ENCODE results near the gene YIPF7. TPM values are rescaled to one million over a fixed set of nuclear protein-coding genes. Genes with fewer than 3 reads are reported as not detected.

Gene YIPF7
- total RNA-seq, 1 experiment from 2014 or later, result not detected

- Histone ChIP-seq H2AK5ac (ENCODE audit: insufficient read length, low read length) (no peak overlapping the region), H4K8ac (replicated peaks; ENCODE audit: insufficient read length, low read depth, low read length) (no peak overlapping the region), H4K20me1 (ENCODE audit: control insufficient read depth, insufficient read depth, insufficient read length) (no peaks in the 10 kb centered on the region), H3T11ph (ENCODE audit: low read length) (no peak overlapping the region), H3K9me3 (ENCODE audit: control insufficient read depth, low read depth, low read length) (no peaks in the 10 kb centered on the region), H3K9ac (ENCODE audit: extremely low read depth, insufficient read length, low read length) (no peak overlapping the region), H3K18ac (ENCODE audit: insufficient read length, low read depth, low read length) (no peak overlapping the region), H3K23me2 (ENCODE audit: insufficient read length, low read depth, low read length, poor library complexity, severe bottlenecking) (no peaks in the 10 kb centered on the region), H2BK12ac (ENCODE audit: insufficient read length, low read depth, low read length) (no peak overlapping the region), H3K23ac (ENCODE audit: insufficient read length, low read depth, low read length) (no peak overlapping the region), H3K4me2 (ENCODE audit: insufficient read depth, insufficient read length, low read length) (no peak overlapping the region), H2BK120ac (ENCODE audit: low read depth, low read length, poor library complexity, severe bottlenecking) (no peak overlapping the region), H3K27ac (ENCODE audit: insufficient read length, low read depth, low read length) (no peak overlapping the region), H2BK20ac (ENCODE audit: low read depth, low read length, poor library complexity, severe bottlenecking) (no peak overlapping the region), H2AFZ (ENCODE audit: low read length) (no peak overlapping the region), H3K79me1 (ENCODE audit: insufficient read depth, low read depth, low read length, poor library complexity, severe bottlenecking) (no peaks in the 10 kb centered on the region), H3K56ac (ENCODE audit: insufficient read length, low read depth, low read length) (no peak overlapping the region), H3K27me3 (ENCODE audit: insufficient read depth, low read length) (no peaks in the 10 kb centered on the region), H2BK15ac (ENCODE audit: low read depth, low read length) (no peak overlapping the region), H2BK5ac (ENCODE audit: insufficient read length, low read length) (no peak overlapping the region), H4K5ac (ENCODE audit: insufficient read length, low read depth, low read length) (no peak overlapping the region), H4K91ac (ENCODE audit: insufficient read length, low read depth, low read length) (no peak overlapping the region), H3K4me1 (ENCODE audit: insufficient read depth, low read length) (no peaks in the 10 kb centered on the region), H3K14ac (ENCODE audit: insufficient read depth, low read length) (no peak overlapping the region), H3K4ac (ENCODE audit: low read depth, low read length) (no peak overlapping the region), H3K79me2 (ENCODE audit: insufficient read depth, low read length) (no peaks in the 10 kb centered on the region)
- no peaks in the 10 kb centered on the region for H3K9me3 Mint-ChIP-seq
- peaks cover 13 to 43% (median 40%) of the 10 kb centered on the region in 3 experiments; a peak in 6 of 7 replicates for H3K36me3 Mint-ChIP-seq (ENCODE audit: insufficient read depth in 1 of 3, low read depth in 3 of 3)
- no CpG with 5 or more reads among the region's 1 CpG for WGBS (ENCODE audit: extremely low coverage, insufficient read length, low lambda C conversion rate)
- peaks cover 5% of the 10 kb centered on the region in 2 experiments; a peak in 3 of 4 replicates for H3K4me1 Mint-ChIP-seq
- H3K27me3 Mint-ChIP-seq (ENCODE audit: low read depth), result no peaks in the 10 kb centered on the region
- no peak for TF ChIP-seq CTCF (conservative IDR thresholded peaks at IDR 0.05)
- no peak overlapping the region for H3K27ac Mint-ChIP-seq
- no peak overlapping the region for H3K4me3 Mint-ChIP-seq
- DNase-seq, result no peak
Observed at GRCh38 chr4:44700427-44700826, 49.0 kb upstream of the YIPF7 start.

Measured in H9 (cell line).